WTC11 (cell line): ENCODE measurements around the gene CPVL. TPM values are rescaled to one million over a fixed set of nuclear protein-coding genes. Genes with fewer than 3 reads are reported as not detected.

Experiments
- ATAC-seq: fragments of 200-7000 bp; cut with Tn5 transposase; 2 replicates; pipeline ENCODE4 v1.10.0; 2021; ENCODE audit warnings: mild to moderate bottlenecking, moderate library complexity
- CTCF ChIA-PET: fragments of 300-600 bp; sonication (Branson Sonifier 250); formaldehyde crosslinking; loops from one replicate; lab custom pipeline; 2021; ENCODE audit warnings: antibody characterized with exemption; lab: Charles Lee
- POLR2A ChIA-PET: fragments of 350-600 bp; sonication (Branson Sonifier 250); formaldehyde crosslinking; loops from one replicate; lab custom pipeline; 2021; ENCODE audit warnings: antibody characterized with exemption; lab: Charles Lee
- DNase-seq: peaks from one replicate; pipeline ENCODE4 v3.0.0; 2021; ENCODE audit warnings: low spot score
- H3K27ac Mint-ChIP-seq: 2 replicates; pipeline ENCODE4 v1.8.0; 2021; ENCODE audit warnings: mixed read lengths
- H3K27me3 Mint-ChIP-seq: 2 replicates; pipeline ENCODE4 v1.8.0; 2021; ENCODE audit warnings: low read depth, mild to moderate bottlenecking, moderate library complexity, mixed read lengths
- H3K36me3 Mint-ChIP-seq: 2 replicates; pipeline ENCODE4 v1.8.0; 2021; ENCODE audit warnings: mixed read lengths
- H3K4me1 Mint-ChIP-seq: 2 replicates; pipeline ENCODE4 v1.8.0; 2022; ENCODE audit warnings: mixed read lengths
- H3K4me3 Mint-ChIP-seq: 2 replicates; pipeline ENCODE4 v1.8.0; 2021; ENCODE audit warnings: mild to moderate bottlenecking, moderate library complexity, mixed read lengths
- H3K9me3 Mint-ChIP-seq: 2 replicates; pipeline ENCODE4 v1.8.0; 2021; ENCODE audit warnings: mixed read lengths
- ATF6 ChIP-seq: sonication (generic); formaldehyde crosslinking; IDR thresholded peaks from 2 replicates; pipeline ENCODE4 v1.8.1; 2023; ENCODE audit warnings: mild to moderate bottlenecking, missing genetic modification reagents
- CTCF ChIP-seq: fragments of 200-600 bp; IDR thresholded peaks from 2 replicates; pipeline ENCODE4 v1.8.0; 2022; ENCODE audit warnings: antibody characterized with exemption
- EMX1 ChIP-seq: fragments of 250-450 bp; sonication (Bioruptor Pico); IDR thresholded peaks from 2 replicates; pipeline ENCODE4 v1.8.0; 2021; ENCODE audit warnings: mild to moderate bottlenecking
- FOXP4 ChIP-seq: sonication (generic); formaldehyde crosslinking; IDR thresholded peaks from 2 replicates; pipeline ENCODE4 v1.8.0; 2022; ENCODE audit warnings: mild to moderate bottlenecking, missing genetic modification reagents
- IRF1 ChIP-seq: sonication (generic); formaldehyde crosslinking; IDR thresholded peaks from 2 replicates; pipeline ENCODE4 v1.8.0; 2023; ENCODE audit warnings: missing genetic modification reagents
- JUN ChIP-seq: sonication (generic); formaldehyde crosslinking; IDR thresholded peaks from 2 replicates; pipeline ENCODE4 v1.8.0; 2023; ENCODE audit warnings: mild to moderate bottlenecking, missing genetic modification reagents
- NR2C2 ChIP-seq: sonication (generic); formaldehyde crosslinking; IDR thresholded peaks from 2 replicates; pipeline ENCODE4 v1.8.0; 2022; ENCODE audit warnings: mild to moderate bottlenecking, missing genetic modification reagents
- ZNF121 ChIP-seq: sonication (generic); formaldehyde crosslinking; IDR thresholded peaks from 2 replicates; pipeline ENCODE4 v1.8.0; 2023; ENCODE audit warnings: missing genetic modification reagents
- ZNF416 ChIP-seq: fragments of 250-450 bp; sonication (Bioruptor Pico); IDR thresholded peaks from 2 replicates; pipeline ENCODE4 v1.9.0; 2021; ENCODE audit warnings: mild to moderate bottlenecking, inconsistent platforms
- ZNF512 ChIP-seq: sonication (generic); formaldehyde crosslinking; IDR thresholded peaks from 2 replicates; pipeline ENCODE4 v1.8.1; 2022; ENCODE audit warnings: missing genetic modification reagents, borderline replicate concordance
- total RNA-seq: library from RNA; stranded (reverse); gene quantifications from 3 replicates; pipeline ENCODE4 v1.2.3, GENCODE V29; 2021

The CPVL gene
- total RNA-seq, 1 experiment from 2014 or later = 34.2 TPM

- POLR2A ChIA-PET = no interaction called here
- Mint-ChIP-seq H3K4me1 (peaks cover 47% of the 10 kb centered on the region), H3K9me3 (no peaks in the 10 kb centered on the region)
Observed at GRCh38 chr7:29040579-29040925, 105.8 kb downstream of the CPVL start.

More at GRCh38 chr7:29040579-29040925, 105.8 kb downstream of the CPVL start:
- ATAC-seq (no peak), DNase-seq (no peak)
- TF ChIP-seq JUN (CRISPR knock-in tag) (no peak), FOXP4 (CRISPR knock-in tag) (no peak), ATF6 (CRISPR knock-in tag) (no peak), EMX1 (CRISPR knock-in tag) (no peak), ZNF512 (CRISPR knock-in tag) (no peak), CTCF (no peak), ZNF416 (CRISPR knock-in tag) (no peak), IRF1 (CRISPR knock-in tag) (no peak), NR2C2 (CRISPR knock-in tag) (no peak), ZNF121 (CRISPR knock-in tag) (no peak)
- Mint-ChIP-seq H3K27me3 (peaks cover under 1% of the 10 kb centered on the region; the same call in 1 of the 2 replicates), H3K36me3 (peaks cover 5% of the 10 kb centered on the region; the same call in 1 of the 2 replicates), H3K4me3 (no peak overlapping the region), H3K27ac (0 out of 2 replicates have a peak overlapping the region, but pooled peaks have one; percentile 3)
- CTCF ChIA-PET = interaction anchor here (1.3 to 1.5 kb wide), 2 partner anchors 84 to 114 kb away, joined by 4 to 5 read pairs; no protein-coding TSS in a partner anchor
